Measurements from ENCODE around the gene ENPEP.
"Not testable (repeated sequence)": the region's sequence is repeated elsewhere in the genome, so short reads cannot be mapped to it uniquely, and the experiment has no call there.

Gene ENPEP

GRCh38 chr4:110486256-110486655 lies 10.3 kb downstream of the ENPEP start:
- no peak for DNase-seq

- not testable (repeated sequence) for DNase-seq
Measured at GRCh38 chr4:110486850-110487249, 10.9 kb downstream of the ENPEP start.

GRCh38 chr4:110487873-110488272 lies 11.9 kb downstream of the ENPEP start:
- no peak for DNase-seq

- no peak for DNase-seq
Measured at GRCh38 chr4:110489901-110490508, 14.1 kb downstream of the ENPEP start.

- DNase-seq = no peak
Measured at GRCh38 chr4:110492522-110492921, 16.6 kb downstream of the ENPEP start.

GRCh38 chr4:110493520-110493919 lies 17.6 kb downstream of the ENPEP start:
- DNase-seq = no peak

GRCh38 chr4:110498420-110498819 lies 22.5 kb downstream of the ENPEP start:
- no peak for DNase-seq

- DNase-seq = no peak
Measured at GRCh38 chr4:110499126-110499525, 23.2 kb downstream of the ENPEP start.

- DNase-seq = no peak
Measured at GRCh38 chr4:110501826-110502225, 25.9 kb downstream of the ENPEP start.

- no peak for DNase-seq
Measured at GRCh38 chr4:110503270-110504083, 27.5 kb downstream of the ENPEP start.

- DNase-seq = no peak
Measured at GRCh38 chr4:110504084-110504435, 28.1 kb downstream of the ENPEP start.

- DNase-seq = no peak
Measured at GRCh38 chr4:110505440-110505839, 29.5 kb downstream of the ENPEP start.

- DNase-seq = no peak
Measured at GRCh38 chr4:110508827-110509710, 33.1 kb downstream of the ENPEP start.

GRCh38 chr4:110510277-110510676 lies 34.3 kb downstream of the ENPEP start:
- no peak for DNase-seq

GRCh38 chr4:110510955-110511544 lies 35.1 kb downstream of the ENPEP start:
- DNase-seq = no peak

GRCh38 chr4:110512901-110513300 lies 36.9 kb downstream of the ENPEP start:
- DNase-seq = no peak

GRCh38 chr4:110514889-110515479 lies 39.0 kb downstream of the ENPEP start:
- no peak for DNase-seq

- no peak for DNase-seq
Measured at GRCh38 chr4:110515676-110516075, 39.7 kb downstream of the ENPEP start.

GRCh38 chr4:110516106-110516922 lies 40.4 kb downstream of the ENPEP start:
- DNase-seq = peak; percentile 72

- peak; percentile 26 for DNase-seq
Measured at GRCh38 chr4:110518889-110519490, 43.0 kb downstream of the ENPEP start.

- no peak for DNase-seq
Measured at GRCh38 chr4:110520886-110521285, 44.9 kb downstream of the ENPEP start.

Measured in activated gamma-delta T cell treated with Interleukin-2 at 50 U/mL for 16 hours (primary cell).